GM12801 (cell line): Measurements from ENCODE around the gene CBX5.

Experiments
- CTCF ChIP-seq: IDR thresholded peaks from one replicate; pipeline ENCODE4 v1.5.1; 2011; ENCODE audit warnings: control low read depth; ENCODE audit not compliant: insufficient read length; ENCODE audit errors: extremely low read depth

Gene CBX5

GRCh38 chr12:54276368-54276767 is 3.6 kb downstream of the CBX5 start:
- TF ChIP-seq CTCF: no peak

GRCh38 chr12:54273981-54274380 is 5.9 kb downstream of the CBX5 start:
- no peak for TF ChIP-seq CTCF

GRCh38 chr12:54272214-54272613 is 7.7 kb downstream of the CBX5 start:
- no peak for TF ChIP-seq CTCF

GRCh38 chr12:54270345-54270744 is 9.6 kb downstream of the CBX5 start:
- no peak for TF ChIP-seq CTCF

GRCh38 chr12:54266852-54267251 is 13.1 kb downstream of the CBX5 start:
- no peak for TF ChIP-seq CTCF

DNA sequence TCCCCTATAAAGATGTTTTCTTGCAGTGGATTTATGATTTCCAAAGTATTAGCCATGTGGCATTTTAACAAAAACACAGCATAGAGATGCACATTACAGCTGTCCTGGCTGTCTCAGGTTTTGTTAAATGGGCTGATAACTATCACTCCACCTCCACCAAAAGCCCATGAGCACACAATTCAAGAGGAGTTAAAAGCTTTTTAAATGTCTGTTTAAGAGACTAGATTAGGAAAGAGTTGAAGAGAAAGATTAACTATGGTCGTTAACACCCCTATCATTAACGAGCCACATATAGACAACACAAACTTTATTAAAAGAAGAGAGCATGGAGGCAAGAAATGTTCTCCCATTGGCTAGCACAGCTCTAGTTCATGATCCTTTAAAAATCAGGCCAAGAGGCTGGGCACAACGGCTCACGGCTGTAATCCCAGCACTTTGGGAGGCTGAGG is 14.5 kb downstream of the CBX5 start:
- no peak for TF ChIP-seq CTCF

- no peak for TF ChIP-seq CTCF
These were observed 17.5 kb downstream of the CBX5 start for GRCh38 chr12:54262403-54262925.
